Mucosa of gallbladder (tissue), 1 donor: ENCODE data around the gene RBBP8NL. TPM values are rescaled to one million over a fixed set of nuclear protein-coding genes. Genes with fewer than 3 reads are reported as not detected.

ENCODE experiments used
- DNase-seq: peaks from one replicate; pipeline ENCODE4 v3.0.0-alpha.2; 2020; ENCODE audit warnings: low spot score
- total RNA-seq: library from RNA; stranded (reverse); gene quantifications from one replicate; pipeline ENCODE4 v1.2.1, GENCODE V29; 2021
- donor health status: DM: no; HTN: no; CAD: no.

Gene RBBP8NL
- total RNA-seq, 1 donor from 2014 or later = 6.2 TPM

DNA sequence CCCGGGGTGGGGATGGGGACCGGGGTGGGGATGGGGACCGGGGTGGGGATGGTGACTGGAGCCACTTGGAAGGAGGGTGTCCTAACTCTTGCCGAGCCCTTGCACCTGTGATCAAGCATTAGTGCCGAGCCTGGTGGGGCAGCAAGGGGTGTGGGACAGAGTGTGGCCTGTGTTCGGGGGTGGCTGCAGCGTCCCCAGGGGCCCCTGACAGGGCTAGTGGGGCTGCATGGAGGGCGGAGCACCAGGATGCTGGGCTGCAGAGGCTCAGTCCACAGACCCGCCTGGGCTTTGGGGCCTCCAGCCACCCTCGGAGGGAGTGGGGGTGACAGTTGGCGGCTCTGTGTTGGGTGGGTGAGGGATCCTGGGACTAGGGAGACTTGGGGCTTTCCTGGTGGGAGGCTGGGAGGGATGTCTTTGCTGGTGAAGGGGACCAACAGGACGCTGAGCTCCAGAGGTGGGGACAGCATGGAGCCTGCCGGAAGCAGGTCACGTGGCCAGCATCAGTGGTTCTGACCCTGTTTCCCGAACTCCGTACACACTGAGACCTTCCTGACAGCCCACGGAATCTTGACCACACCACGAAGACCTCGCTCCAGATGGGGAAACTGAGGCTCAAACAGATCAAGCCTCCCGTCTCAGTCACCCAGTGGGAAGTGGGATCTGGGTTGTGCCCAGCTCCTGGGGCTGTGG lies 4.6 kb downstream of the RBBP8NL start:
- no peak for DNase-seq

DNA sequence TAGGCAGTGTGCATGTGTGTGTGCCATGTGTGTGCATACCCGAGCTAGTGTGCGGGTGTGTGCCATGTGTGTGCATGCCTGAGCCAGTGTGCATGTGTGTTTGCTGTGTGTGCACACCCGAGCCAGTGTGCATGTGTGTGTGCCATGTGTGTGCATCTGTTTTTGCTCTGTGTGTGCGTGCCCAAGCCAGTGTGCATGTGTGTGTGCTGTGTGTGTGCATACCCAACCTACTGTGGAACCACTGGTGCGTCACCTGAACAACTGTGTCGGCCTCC lies 5.7 kb downstream of the RBBP8NL start:
- DNase-seq = no peak

DNA sequence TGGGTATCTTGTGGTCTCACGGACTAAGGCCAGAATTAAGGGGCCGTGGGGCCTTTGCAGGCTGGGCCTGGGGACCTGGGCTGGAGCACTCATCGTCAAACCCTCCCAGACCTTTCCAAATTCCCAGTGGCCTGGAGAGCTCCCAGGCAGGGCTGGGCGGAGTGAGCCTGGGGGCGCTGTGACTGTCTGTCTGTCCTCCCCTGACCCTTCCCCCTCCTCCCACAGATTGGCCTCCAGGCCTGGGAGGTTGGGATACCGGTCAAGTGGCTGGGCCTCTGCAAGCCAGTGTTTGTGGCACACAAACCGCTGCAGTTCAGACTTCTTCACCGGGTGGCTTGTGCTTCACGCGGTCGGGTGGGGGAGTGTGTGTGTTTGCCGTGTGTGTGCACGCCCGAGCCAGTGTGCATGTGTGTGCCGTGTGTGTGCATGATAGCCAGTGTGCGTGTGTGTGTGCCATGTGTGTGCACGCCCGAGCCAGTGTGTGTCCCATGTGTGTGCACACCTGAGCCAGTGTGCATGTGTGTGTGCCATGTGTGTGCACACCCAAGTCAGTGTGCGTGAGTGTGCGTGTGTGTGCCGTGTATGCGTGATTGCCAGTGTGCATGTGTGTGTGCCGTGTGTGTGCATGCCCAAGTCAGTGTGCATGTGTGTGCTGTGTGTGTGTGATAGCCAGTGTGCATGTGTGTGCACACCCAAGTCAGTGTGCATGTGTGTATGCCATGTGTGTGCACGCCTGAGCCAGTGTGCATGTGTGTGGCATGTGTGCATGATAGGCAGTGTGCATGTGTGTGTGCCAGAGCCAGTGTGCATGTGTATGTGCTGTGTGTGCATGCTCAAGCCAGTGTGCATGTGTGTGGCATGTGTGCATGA lies 6.3 kb downstream of the RBBP8NL start:
- DNase-seq = no peak

DNA sequence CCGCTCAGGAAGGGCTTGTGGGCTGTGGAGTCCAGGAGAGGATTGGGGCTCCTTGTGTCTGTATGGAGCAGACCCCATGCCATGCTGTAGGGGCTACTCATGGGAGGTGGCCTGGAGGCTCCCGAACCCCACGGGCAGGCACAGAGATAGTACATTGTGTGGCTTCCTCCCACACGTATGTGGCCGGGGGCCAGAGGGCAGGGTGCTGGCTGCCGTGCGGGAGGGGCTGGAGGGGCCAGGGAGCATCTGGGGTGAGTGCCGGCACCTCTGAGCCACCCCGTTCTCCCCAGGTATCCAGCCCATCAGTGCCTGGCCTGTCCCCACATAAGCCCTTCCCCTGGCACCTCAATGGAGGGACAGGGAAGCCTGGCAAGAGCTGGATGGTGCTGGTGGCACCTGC lies 7.6 kb downstream of the RBBP8NL start:
- no peak for DNase-seq

DNA sequence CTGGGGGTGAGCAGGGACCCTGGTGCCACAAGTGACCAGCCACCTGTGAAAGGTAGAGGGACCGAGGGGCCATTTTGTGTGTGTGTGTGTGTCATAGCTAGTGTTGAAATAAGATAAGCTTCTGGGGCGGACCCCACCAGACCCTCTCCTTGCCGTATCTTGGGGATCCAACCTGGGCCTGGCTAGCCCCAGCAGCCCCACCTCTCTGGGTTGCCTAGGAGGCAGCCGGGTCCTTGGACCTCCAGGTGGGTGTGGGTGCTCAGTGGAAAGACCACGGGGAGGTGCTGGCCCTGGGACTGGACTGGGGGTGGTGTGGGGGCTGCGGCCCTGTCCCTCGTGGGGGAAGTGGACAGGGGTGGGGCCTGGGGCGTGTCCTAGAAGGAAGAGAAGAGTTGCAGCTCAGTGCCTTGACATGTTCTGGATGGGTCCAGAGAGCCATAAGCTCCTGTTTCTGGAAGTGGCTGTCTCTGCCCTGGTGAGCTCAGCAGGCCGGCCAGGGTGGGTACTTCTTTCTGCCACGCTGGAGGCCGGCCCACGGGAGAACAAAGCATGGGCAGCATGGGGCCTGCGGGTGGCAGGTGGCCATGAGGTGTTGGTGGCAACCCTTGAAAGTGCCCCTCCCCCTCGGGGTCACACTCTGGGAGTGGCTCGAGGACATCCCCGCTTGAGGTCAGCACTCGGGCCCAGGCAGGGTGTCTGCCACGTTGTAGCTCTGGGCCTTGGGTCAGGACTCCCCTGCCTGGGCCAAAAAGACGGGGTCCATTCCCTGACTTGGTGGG lies 8.4 kb downstream of the RBBP8NL start:
- DNase-seq = no peak

DNA sequence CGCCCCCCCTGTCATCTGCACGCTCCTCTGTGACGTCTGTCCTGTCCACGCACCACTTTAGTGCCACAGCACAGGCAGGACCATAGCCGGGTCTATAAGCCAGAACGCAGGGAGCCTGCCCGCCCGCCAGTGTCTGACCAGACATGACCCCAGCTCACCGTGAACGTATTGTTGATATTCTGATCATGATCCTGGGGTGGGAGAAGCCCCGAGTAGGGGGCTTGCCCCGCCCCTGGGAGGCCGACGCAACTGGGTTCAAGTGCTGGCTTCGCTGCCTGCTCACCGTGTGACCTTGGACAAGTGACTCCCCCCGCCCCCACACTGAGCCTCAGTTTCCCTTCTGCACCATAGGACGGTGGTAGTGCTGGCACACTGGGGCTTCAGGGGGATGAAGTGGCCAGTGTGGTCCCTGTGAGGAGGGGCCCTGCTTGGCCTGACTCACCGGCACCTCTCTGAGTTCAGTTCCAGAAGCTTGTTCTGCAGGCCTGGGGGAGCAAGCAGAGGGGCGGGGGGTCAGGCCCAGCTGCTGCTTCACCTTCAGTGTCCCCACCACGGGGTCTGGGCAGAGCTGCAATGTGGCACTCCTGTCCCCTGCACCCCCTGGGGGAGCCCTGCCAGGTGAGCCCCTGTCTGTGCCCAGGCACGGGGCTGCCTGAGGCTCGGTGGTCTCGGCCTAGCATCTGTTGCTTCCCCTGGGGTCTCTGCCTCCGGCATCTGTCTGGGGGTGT lies 9.2 kb downstream of the RBBP8NL start:
- no peak for DNase-seq

DNA sequence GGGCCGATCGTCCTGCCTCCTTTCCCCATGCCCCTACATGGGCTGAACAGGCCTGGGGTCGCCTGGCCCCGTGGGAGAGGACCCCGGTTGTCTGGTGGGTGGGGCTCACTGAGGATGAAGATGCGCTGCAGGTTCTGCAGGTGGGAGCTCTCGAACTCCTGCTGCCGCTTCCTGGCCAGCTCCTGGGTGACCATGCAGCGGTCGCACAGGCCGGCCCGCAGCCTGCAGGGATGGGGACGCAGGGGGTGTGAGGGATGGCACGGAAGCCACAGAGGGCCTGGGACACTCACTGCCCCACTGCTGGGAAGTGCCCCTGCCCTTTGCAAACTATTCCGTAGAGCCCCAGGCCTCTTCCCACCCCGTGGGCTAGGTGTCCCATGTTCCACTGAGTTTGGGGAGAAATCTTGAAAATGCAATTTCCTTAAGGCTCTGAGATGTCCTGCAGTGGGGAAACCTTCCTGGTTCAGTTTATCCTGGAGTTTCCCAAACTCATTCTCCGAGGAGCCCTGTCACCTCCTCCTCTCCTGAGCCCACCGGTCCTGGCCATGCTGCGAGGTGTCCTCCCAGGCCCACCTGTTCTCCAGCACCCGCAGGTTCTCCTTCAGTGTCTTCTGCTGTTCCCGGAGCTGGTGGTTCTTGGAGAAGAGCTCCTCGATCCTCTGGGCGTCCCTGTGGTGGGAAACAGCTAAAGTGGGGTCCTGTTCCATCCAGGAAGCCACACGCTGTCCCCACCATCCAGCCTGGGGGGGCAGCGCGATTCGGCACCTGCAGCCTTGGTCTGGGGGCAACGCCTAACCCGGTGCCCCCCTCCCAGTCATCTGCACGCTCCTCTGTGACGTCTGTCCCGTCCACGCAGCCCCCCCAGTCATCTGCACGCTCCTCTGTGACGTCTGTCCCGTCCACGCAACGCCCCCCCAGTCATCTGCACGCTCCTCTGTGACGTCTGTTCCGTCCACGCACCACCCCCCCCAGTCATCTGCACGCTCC lies 10.4 kb downstream of the RBBP8NL start:
- no peak for DNase-seq

DNA sequence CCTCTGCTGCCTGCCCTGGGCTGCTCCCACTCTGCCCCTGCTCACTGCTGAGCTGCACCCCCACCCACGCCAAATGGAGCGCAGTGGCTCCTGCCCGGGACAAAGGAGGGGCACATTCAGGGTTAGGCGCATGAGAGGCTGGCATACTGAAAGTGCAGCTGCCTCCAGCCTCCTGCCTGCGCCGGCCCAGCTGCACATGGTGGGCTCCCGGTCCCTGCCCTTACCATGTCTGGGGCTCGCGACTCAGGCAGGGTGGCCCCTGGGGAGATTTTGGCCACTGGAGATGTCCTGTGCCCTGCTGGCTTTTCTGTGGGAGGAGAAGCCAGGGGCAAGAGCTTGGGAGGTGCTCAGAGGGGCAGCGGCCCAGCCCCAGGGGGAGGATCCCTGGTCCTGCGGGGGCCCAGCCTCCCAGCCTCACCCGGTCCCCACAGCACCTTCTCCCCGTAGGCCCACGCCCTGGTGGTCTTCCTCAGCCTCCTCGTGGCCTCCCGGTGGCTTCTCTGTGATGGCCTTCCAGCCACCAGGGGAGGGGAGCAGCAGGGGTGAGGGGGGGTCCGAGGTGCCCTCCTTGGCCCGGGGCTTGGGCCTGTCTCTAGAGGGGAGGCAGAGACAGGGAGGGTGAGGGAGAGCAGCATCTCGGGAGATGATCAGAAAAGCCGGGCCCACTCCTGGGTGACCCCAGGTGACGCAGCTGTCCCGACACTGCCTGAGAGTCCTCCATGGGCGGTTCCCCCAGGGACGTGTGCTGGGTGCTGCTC lies 11.8 kb downstream of the RBBP8NL start:
- no peak for DNase-seq

DNA sequence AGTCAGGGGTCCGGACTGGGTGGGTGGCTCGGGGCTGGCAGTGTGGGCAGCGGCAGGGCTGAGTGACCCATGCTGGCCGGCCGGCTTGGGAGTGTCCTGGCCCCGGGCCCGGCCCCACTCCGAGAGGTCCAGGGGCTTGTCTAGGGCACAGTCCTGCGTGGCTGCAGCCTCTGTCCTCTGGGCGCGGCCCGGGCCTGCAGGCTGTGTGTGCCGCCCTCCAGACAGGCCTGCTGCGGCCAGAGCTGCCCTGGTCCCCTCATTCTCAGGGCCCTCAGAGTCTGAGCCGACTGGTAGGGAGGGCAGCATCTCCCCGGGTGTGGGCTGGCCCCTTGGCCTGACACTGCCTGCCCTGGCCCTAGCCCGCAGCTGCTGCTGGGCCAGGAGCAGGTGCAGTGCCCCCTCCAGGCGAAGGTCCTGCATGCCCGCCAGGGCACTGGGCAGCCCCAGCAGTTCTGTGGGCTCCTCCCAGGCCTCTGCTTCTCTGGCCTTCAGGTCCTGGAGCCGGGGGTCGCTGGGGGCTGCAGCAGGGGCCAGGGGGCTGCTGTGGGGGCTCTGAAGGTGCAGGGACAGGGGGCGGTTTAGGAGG lies 13.3 kb downstream of the RBBP8NL start:
- no peak for DNase-seq

DNA sequence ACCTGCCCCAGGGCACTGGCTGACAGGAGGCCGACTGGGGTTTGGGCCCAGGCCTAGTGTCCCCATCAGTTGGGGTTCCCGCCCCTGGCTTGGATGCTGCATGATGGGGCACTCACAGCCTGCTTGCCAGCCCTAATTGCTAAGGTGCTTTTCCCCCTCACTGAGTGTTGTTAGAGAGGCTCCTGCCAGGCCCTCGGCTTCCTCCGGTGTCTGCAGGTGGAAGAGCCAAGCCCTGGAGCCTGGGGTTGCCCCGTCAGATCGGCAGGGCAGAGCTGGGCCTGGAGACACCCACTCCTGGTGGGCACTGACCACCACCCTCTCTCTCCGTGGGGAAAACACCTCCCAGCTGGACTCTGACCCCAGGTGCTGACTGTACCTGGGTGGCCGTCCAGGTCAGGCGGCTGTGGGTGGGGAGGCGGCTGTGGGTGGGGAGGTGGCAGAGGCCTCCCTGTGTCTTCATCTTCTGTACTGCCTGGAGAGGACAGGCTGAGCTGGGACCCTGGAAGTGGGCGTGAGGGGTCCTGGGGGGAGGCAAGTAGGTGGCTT lies 14.2 kb downstream of the RBBP8NL start:
- DNase-seq = no peak

DNA sequence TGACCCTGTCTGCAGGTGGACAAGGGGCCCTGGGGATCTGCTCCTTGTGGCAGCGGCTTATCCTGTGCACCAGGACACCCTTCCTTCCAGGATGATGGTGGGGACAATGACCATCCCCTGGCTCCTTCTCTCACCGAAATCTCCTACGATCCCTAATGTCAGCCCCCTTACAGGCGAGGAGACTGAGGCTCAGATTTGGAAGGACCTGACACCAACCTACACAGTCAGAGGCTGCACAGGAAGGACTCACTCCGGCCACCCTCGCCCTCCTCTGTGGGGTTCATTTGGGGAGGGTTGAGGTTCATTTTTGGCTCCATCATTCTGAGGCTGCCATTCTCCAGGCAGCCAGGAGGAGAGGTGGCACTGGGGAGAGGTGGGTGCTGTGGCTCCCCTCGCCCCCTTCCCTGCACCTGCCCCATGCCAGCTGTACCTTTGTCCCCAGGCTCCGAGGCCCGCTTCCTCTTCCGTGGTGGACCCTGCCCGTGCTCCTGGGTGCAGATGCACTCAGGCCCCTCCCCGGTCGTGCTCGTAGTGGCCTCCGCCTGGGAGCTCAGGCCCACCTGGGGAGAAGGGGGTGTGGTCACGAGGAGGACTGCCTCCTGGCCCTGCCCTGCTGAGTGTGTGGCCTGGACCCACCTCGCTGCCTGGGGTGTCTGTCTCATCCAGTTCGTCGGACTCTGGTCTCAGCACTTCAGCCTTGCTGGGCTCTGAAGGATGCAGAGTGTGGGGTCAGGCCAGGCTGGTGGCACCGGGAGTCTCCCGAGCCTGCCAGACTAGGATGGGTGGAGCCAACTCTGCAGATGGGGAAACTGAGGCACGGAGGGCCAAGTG lies 14.9 kb downstream of the RBBP8NL start:
- peak; percentile 75 for DNase-seq

DNA sequence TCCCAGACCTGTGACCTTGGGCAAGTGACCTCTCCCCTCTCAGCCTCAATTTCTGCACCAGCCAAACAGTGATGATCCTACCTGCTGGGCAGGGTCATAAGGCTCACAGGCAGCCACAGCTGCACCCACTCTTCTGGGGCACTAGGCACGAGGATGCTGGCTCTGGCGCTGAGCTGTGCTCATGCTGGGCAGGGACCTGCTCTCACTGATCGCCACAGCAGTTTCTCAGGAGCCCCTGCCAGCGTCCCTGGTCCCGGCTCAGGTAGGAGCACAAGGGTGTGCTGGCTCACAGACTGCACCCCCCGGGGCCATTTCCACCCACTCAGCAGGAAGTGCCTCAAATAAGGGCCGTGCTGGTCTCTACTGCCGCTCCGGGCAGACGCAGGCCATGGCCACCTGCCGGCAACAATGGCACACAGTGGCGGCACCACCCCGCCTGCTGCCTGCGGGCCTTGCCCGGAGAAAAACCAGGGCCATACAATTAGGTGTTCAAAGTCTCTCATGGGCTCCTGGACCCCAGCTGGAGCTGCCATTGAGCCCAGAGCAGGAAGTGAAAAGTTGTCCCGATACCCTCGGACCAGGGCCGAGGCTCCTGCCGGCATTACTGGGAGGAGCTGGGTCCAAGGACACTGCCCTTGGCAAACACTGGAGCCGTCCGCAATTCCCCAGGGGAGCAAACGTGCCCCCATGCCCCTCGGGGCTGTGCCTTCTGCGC lies 15.7 kb downstream of the RBBP8NL start:
- DNase-seq = no peak

DNA sequence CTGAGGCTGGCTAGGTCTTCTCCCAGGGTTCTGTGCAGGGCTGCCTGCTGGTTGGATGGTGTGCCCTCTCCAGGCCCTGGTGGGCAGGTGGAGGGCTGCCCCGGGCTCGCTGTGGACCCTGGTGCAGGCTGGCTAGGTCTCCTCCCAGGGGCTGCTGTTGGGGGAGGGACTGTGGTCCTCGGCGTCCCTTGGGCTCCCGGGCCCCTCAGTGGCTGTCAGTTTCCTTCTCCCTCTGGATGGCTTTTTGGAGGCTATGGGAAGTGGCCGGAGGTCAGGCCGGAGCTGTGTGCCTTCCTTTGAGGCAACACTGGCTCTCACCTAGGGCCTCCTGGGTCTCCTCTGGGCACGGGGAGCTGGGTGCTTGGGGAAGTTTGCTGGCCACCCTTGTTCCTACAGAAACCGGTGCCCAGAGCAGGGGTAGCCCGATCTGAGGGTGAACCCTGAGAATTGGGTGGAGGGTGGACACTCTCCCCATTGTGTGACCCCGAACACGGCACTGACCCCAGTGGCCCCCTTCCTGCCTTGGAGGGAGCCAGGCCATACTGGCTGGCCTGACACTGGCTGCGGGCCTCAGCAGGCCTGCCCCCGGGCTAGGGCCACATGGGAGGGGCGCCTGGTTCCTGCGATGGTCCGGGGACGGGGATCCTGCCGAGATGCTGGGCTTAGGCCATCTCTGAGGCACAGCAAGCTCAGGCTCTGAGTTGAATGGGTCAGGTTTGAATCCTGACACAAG lies 16.4 kb downstream of the RBBP8NL start:
- DNase-seq = no peak

DNA sequence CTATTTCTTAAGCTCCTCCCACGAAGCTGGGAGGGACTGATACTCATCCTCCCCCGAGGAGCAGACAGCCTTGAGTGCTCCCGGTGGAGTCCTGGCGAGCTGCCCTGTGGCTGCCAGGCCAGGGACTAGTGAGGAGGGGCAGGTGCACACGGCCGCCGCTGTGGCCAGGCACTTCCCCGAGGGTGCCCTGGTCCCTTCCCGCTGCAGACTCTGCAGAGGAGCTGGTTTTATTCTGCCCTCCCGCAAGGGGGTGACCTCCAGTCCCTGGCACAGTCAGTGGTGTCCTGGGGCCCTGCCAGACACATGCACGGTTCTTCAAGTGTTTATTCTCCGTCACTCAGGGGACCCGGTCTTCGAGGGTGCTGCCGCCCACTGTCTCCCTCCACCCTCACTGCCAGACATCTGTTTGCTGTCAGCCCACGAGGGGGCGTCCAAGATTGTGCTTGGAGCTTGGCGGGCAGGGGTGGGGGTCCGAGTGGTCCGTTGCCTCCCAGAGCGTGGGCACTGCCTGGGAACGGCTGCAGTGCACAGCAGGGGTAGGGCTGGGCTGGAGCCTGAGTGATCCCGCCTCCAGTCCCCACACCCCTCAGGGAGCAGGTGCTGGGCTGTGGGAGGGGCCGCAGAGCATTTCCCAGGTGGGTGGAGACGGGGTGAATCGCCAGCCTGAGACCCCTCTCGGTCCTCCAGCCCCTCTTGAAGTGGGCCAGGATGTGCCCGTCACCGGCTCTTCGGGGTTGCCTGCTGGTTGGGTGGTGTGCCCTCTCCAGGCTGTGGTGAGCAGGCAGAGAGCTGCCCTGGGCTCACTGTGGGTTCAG lies 17.2 kb downstream of the RBBP8NL start:
- DNase-seq = peak; percentile 82

DNA sequence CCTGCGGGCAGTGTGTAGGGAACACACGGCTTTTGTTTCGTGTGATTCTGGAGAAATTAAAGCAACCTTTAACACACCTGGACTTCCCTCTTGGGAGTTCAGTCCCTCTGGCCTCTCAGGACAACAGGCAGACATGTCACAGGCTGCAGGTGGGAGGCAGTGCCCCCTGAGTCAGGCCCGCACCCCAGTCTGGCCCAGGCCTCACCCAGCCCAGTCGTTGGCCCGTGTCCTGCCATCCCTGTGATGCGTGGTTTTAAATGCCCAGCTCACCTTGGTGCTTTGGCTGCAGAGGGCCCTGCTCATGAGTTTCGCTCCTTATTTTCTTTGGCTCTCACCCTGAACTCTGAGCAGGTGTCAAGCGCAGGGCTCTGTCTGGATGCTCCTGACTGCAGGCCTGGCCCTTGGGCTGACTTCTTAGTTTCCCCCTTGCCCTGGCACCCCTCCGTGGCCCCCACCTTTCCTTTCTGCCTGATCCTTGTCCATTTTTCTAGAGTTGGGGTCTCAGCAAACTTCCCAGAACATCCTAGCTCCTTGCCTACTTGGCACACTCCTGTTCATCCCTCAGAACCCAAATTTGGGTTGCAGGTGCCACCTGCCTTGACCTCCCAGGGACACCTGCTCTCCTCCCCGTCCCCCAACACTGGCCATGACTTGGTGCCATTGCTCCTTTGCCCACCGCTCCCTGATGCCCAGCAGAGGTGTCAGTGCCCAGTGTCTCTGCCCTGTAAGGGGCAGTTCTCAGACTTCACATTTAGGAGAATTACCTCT lies 18.1 kb downstream of the RBBP8NL start:
- DNase-seq = no peak
